ENCODE results near the gene CNOT4. TPM values are rescaled to one million over a fixed set of nuclear protein-coding genes. Genes with fewer than 3 reads are reported as not detected.
"Not testable (repeated sequence)": the region's sequence is repeated elsewhere in the genome, so short reads cannot be mapped to it uniquely, and the experiment has no call there.

Gene CNOT4
- total RNA-seq, 2 donors from 2014 or later: 25.0 to 28.0 TPM

DNA sequence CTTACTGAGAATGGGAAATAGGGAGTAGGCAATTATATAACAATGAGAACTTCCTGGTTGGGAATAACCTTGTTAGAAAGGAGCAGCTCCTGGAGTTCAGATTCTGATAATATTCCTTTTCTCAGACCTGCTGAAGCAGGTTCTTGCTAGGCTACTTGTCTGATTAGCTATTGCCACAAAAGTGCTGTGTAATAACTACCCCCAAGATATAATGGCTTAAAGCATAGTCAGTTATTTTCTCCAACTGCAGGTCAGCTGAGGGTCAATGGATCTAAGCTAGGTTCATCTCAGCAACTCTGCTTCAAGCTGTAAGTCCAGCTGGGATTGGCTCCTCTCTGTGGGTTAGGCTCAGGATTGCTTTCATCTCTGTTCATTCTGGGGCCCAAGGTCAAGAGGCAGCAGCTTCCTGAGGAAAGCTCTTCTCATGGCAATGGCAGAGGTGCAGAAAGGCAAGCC is 9.4 kb upstream of the CNOT4 start:
- no peak for ATAC-seq
- intact Hi-C loops (cut with DNase I): no loop called here
- no peak for DNase-seq

DNA sequence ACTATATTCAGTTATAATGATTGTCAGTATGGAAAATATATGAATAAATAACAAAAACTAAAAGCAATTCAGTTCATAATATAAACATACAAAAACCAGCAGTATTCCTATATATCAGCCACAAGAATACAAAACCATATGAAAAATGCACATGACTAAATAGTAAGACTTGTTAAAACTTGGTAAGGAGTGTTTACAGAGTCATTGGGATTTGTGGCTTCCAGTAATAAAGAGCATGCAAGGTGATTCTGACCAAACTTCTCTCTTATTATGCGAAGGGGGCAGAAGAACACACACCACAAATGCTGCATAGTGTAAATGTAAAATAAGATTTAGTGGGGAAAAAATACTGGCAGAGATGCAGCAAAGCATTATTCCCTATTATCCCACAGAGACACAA is 8.8 kb upstream of the CNOT4 start:
- ATAC-seq (no peak), DNase-seq (no peak)
- intact Hi-C loops (cut with DNase I): no loop called here

DNA sequence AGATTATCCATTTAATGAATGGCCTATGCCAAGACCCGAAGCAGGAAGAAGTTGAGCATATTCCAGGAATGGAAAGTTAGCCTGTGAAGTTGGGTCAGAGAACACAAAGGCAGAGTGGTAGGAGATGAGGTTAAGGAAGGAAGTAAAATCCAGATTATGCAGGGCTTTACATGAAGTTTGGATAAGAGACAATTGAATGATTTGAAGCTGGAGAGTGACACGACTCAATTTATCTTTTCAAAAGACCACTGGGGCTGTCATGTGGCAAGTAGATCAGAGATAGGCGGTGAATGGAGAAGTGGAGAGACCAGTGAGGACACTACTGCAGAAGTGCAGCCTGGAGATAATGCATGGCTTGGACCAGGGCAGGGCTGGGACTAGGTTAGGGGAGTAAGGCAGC is 7.2 kb upstream of the CNOT4 start:
- intact Hi-C loops (cut with DNase I): no loop called here
- DNase-seq (no peak), ATAC-seq (no peak)

DNA sequence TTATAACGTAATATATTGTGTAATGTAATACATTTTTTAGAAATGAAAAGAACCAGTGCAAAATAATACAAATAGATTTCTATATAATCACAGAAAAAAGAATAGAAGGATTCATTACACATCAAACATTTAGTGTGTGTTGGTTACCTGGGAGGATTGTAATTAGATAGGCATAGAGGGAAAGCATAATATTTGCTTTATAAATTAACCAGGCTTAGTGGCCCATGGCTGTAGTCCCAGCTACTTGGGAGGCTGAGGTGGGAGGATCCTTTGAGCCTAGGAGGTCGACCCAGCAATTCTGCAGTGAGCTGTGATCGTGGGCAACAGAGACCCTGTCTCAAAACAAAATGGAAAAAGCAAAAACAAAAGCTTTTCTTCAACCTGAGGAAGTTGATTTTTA is 5.0 kb upstream of the CNOT4 start:
- intact Hi-C loops (cut with DNase I): loop anchor here in 1 of 2 donors (5.0 kb wide), 1 partner anchor 42 kb away; the partner anchor contains the start of gene NUP205
- ATAC-seq: no peak

DNA sequence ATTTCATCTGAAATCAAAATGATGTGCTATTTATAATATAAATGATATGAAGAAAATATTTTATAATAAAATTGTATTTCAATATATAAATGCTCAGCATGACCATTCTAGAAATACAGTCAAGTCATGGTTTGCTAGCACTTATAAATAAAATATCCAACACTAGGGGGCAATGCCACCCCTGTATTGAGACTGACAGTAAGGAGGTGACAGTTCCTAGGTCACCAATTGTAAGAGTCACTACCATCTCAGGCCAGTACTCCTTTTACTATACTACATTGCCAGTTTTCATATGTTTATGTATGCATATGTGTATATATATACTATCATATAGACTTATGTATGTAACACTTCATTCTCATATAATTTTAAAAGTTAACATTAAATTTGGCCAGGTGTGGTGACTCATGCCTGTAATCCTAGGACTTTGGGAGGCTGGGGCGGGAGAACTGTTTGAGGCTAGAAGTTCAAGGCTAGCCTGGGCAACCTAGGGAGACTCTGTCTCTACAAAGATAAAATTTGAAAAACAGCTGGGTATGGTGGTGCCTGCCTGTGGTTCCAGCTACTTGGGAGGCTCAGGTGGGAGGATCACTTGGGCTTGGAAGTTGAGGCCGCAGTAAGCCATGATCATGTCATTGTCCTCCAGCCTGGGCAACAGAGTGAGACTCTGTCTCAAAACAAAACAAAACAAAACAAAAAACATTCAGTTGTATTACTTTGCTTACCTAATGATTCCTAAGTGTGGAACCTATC is 2.4 kb upstream of the CNOT4 start:
- no peak for ATAC-seq
- intact Hi-C loops (cut with DNase I): loop anchor here in 1 of 2 donors (5.0 kb wide), 1 partner anchor 45 kb away; the partner anchor contains the start of gene NUP205
- DNase-seq: no peak

More for the DNA sequence above, 5.0 kb upstream of the CNOT4 start:
- no peak for DNase-seq

DNA sequence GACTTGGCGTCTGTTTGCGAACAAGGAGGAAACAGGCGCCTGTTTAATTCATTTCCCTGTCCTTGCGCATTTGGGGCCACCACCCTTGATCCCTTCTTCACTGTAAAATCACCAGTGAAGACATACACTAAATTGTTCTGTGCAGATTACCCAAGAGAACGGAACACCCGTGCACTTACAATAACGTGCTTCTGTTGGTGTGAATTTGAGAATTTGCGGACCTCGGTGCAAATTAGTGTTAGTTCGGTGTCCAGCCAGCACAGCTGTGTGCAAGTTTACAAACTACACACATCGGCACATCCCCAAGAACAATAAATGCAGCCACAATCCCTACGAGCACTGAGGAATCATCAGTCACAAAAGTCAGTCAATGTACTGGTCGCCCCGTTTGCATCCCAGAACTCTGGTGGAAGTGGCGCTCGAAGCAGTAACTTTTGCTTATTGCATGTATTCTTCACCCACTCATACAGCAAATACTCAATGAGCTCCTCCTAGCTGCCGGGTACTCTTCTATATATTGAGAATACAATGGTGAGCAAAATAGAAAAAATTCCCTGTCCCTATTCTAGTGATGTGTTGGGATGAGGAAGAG is 786 bp upstream of the CNOT4 start:
- no peak for ATAC-seq
- intact Hi-C loops (cut with DNase I): loop anchor here in 1 of 2 donors (5.0 kb wide), 1 partner anchor 47 kb away; the partner anchor contains the start of gene NUP205
- no peak for DNase-seq

DNA sequence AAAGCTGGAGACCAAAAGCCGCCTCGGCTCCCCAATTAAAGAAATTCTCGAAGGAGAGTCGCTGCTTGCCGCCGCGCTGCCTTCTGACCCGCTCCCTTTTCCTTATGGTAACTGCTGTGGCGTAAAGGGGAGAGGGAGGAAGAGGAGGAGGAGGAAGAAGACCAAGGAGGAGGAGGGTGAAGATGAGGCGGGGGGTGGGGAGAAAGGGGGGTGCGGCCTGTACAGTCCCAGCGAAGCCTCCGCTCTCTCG is 388 bp downstream of the CNOT4 start:
- DNase-seq (no peak), ATAC-seq (no peak)
- intact Hi-C loops (cut with DNase I): loop anchor here in 1 of 2 donors (10.0 kb wide), 1 partner anchor 125 kb away; no protein-coding TSS in a partner anchor

DNA sequence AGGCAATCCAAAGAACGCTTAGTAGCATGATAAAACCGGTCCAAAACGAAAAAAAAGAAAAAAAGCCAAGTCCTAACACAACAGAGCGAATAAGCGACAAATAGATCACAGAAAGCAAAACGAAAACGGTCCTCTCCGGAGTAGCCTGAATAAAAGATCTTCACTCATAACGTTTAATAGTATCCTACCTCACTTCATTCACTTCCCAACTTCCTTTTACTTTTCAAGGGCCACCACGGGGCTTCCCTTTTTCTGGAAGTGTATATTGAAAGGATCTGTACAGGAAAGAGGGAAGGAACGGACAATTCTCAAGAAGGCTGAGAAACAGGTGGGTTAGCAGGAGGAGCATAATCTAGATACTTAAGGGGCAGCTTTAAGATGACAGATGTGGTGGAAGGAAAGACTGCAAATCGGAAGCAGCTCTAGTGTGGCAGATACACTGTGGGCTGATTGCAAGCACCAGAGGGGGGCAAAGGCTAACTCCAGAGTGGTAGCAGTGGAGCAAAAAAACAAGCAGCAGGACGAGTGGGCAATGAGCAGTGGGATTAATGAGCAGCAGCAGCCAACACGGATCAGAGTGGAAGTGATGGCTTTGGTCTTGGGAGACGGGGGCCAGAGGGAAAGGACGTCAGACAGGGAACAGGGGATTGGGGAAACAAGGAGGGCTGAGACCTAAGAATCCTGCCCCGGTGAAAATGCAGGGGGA is 866 bp downstream of the CNOT4 start:
- DNase-seq (no peak), ATAC-seq (peak; percentile 5 to 10)
- intact Hi-C loops (cut with DNase I): loop anchor here in 1 of 2 donors (10.0 kb wide), 1 partner anchor 124 kb away; no protein-coding TSS in a partner anchor

DNA sequence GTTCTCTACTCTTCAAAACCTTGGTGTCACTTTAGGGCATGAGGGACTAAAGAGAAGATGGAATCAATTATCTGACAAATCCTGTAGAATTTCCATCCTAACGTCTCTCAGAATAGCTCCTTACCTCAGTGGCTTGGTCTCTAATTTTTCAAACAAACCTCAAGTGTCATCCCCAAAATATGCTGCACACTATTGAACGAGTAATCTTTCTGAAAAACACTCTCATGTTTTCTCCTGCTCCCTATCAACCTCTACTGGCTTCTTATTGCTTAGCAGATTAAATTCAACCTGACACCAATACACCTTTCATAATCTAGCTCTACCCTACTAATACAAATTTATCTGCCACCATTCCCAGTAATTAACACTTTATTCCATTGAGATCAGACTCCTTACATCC is 8.5 kb downstream of the CNOT4 start:
- ATAC-seq (no peak), DNase-seq (no peak)
- intact Hi-C loops (cut with DNase I): loop anchor here in 1 of 2 donors (10.0 kb wide), 1 partner anchor 117 kb away; no protein-coding TSS in a partner anchor

DNA sequence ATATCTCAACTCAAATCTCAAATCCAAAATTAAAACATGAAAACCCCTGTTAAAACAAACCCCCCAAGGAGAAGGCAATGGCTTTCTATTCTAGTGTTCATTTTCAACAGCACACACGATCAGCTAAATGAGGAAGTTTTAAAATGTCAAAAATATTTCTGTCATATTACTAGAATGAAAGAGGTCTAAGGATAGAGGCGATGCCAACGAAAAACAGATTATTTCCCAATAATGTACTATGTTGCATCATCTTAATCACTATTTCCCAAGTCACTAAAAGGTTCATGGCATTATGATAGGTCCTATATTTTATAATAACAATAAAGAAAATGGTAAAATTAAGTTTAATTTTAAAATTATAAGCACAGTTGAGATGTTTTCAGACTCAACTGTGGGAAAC is 10.1 kb downstream of the CNOT4 start:
- intact Hi-C loops (cut with DNase I): loop anchor here in 1 of 2 donors (10.0 kb wide), 1 partner anchor 115 kb away; no protein-coding TSS in a partner anchor
- ATAC-seq: no peak

DNA sequence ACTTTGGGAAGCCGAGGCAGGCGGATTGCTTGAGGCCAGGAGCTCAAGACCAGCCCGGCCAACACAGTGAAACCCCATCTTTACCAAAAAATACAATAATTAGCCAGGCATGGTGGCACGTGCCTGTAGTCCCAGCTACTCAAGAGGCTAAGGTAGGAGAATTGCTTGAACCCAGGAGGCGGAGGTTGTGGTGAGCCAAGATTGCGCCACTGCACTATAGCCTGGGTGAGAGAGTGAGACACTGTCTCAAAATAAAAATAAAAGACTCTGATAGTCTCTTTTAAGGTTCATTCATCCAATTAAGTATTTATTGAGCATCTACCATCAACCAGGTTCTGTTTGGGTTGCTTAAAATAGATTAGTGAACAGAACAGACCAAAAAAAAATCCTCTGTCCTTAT is 12.7 kb downstream of the CNOT4 start:
- DNase-seq; ATAC-seq; intact Hi-C loops (cut with DNase I): not testable (repeated sequence)

More for the DNA sequence above, 10.1 kb downstream of the CNOT4 start:
- DNase-seq: no peak

DNA sequence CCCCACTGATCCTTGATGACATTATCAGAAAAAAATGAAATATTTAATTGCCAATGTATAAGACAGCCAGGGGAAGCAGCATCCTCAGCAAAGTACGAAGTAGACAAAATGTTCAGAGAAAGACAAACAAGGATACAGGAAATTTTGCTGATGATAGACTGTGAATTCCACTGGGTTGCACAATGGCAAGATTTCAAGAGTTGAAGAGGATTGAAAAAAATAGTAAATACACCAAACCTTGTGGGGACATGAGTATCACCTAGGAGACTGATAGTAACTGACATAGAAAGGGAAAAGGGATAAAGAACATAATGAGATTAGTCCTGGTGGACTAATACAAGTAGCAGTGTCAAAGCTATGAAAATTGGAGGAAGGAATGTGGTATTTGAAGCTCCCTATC is 16.5 kb downstream of the CNOT4 start:
- no peak for DNase-seq
- intact Hi-C loops (cut with DNase I): no loop called here
- ATAC-seq: no peak

DNA sequence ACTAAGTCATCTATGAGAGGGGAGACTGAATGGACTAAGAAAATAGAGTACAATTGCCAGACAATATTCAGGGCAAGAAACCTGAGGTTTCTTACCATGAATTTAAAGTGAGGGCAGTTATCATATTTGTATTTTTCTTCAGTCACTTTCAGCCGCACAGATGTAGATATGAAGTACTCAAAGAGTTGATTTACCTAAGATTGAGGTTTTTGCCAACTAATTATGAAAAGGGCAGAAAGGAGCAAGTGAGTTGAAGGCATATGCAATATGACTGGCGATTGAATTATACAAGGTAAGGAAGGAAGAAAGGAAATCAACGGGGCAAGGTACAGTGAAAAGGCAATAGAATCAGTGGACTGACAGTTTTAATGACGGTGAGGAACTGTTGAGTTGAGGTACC is 17.8 kb downstream of the CNOT4 start:
- ATAC-seq (no peak), DNase-seq (no peak)
- intact Hi-C loops (cut with DNase I): no loop called here

DNA sequence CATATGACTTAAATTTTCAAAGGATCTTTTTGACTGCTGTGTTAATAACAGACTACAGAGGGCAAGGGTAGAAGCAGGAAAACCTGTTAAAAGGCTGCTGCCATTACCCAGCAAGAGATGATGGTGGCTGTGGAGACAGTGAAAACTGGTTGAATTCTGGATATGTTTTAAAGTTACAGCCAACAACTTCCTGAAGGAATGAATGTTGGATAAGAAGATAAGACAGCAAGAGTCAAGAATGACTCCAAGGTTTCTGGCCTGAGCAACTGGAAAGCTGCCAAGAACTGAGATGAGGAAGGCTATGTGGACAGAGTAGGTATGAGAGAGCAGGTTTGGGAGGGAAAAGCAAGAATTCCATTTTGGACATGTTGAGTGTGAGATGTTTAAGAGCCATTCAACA is 19.1 kb downstream of the CNOT4 start:
- intact Hi-C loops (cut with DNase I): no loop called here
- ATAC-seq: peak in 1 of 2 donors; percentile 78

DNA sequence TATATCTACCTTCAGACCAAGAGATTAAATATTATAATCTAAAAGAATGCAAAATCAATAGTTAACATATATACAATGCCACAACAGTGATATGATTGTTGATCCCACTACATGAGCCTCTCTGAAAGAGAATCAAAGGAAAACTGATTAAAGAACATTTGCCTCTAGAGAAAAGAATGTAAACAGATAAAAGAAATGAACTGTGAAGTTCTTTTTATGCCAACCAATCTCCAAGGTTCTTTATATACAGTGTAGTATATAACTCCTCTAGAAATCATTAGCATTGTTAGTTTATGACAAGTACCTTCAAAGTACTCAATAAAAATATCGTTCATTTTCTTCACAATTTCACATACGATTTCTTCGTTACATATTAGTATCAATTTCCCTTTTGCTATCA is 20.1 kb downstream of the CNOT4 start:
- intact Hi-C loops (cut with DNase I): no loop called here
- ATAC-seq: no peak
- no peak for DNase-seq

More for the DNA sequence above, 19.1 kb downstream of the CNOT4 start:
- no peak for DNase-seq

DNA sequence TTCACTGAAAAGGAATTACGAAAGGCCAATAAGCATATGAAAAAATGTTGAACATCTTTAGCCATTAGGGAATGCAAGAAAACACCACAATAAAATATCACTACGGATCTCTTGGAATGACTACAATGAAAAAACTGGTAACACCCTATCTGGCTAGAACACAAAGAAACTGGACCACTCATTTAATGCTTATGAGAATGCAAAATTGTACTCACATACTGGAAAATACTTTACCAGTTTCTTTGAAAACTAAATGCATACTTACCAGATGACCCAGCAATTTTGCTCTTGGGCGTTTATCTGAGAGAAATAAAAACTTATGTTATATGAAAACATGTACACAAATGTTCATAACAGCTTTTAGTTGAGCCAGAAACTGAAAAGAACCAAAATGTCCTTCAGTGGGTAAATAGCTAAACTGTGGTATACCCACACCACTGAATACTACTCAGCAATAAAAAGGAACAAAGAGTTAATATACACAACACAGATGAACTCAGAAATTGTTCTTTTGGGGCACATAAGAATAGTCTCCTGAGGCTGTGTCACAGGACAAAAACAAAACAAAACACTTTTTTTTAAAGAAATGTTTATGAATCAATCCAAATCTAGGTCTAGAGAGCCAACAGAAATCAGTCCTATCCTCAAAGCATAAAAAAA is 23.5 kb downstream of the CNOT4 start:
- DNase-seq (no peak), ATAC-seq (no peak)
- intact Hi-C loops (cut with DNase I): no loop called here

DNA sequence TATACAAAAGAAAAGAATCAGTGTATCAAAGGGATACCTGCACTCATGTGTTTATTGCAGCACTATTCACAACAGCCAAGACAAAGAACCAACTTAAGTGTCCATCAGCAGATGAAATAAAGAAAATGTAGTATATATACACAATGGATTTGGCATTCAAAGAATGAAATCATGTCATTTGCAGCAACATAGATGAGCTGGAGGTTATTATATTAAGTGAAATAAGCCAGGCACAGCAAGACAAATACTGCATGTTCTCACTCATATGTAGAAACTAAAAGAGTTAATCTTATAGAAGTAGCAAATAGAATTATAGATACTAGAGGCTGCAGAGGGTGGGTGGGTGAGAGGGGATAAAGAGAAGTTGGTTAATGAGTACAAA is 28.3 kb downstream of the CNOT4 start:
- DNase-seq: no peak
- intact Hi-C loops (cut with DNase I): no loop called here
- ATAC-seq: no peak

DNA sequence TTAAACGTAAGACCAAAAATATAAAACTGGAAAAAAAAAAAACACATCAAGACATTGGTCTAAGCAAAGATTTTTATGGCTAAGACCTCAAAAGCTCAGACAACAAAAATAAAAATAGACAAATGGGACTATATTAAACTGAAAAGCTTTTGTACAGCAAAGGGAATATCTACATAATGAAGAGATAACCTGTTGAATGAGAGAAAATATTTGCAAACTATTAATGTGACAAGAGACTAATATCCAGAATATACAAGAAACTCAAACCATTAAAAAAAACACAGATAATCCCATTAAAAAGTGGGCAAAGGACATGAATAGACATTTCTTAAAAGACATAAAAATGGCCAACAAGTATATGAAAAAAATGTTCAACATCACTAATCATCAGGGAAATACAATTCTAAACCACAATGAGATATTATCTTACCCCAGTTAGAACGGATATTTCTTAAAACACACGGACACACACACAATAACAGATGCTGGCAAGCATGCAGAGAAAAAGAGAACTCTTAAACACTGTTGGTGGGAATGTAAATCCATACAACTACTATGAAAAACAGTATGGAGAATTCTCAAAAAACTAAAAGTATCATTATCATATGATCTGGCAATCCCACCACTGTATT is 28.8 kb downstream of the CNOT4 start:
- no peak for DNase-seq
- intact Hi-C loops (cut with DNase I): no loop called here
- ATAC-seq: no peak

DNA sequence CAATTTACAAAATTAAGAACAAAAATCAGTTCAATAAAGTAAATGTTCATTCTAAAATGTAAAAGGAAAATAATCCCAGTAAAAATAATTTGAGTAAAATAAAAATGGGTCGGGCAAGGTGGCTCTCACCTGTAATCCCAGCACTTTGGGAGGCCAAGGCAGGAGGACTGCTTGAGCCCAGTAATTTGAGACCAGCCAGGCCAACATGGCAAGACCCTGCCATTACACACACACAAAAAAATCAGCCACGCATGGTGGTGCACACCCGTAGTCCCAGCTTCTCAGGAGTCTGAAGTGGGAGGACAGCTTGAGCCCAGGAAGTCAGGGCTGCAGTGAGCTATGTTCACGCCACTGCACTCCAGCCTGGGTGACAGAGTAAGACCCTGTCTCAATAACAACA is 34.4 kb downstream of the CNOT4 start:
- intact Hi-C loops (cut with DNase I): no loop called here

More for the DNA sequence above, 34.4 kb downstream of the CNOT4 start:
- DNase-seq (no peak), ATAC-seq (no peak)

Data from left cardiac atrium (tissue), 4 donors.